Measurements from ENCODE around the gene MT4.

DNA sequence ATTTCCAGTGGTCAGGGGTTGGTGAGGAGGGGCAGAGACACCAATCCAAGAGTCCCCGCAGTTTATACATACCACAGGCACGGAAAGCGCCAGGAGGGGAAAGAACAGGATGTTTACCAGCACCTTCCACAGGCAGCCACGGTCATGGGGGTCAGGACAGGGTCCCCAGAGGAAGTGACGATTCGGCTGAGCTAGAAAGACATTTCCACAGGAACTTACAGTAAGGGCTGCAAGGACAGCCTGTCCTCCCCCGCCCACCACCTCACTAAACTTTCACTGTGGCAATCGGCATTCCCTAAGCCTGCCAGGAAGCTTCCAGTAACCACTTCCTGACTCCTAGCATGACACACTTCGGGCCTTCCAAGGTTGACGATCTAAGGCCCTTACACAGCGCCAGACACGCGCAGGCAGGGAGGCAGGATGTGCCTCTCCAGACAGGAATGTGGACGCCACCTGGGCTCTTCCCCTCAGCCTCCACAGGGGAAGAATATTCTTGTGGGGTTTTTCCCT lies 42.3 kb downstream of the MT4 start:
- TF ChIP-seq, protein P1, sequence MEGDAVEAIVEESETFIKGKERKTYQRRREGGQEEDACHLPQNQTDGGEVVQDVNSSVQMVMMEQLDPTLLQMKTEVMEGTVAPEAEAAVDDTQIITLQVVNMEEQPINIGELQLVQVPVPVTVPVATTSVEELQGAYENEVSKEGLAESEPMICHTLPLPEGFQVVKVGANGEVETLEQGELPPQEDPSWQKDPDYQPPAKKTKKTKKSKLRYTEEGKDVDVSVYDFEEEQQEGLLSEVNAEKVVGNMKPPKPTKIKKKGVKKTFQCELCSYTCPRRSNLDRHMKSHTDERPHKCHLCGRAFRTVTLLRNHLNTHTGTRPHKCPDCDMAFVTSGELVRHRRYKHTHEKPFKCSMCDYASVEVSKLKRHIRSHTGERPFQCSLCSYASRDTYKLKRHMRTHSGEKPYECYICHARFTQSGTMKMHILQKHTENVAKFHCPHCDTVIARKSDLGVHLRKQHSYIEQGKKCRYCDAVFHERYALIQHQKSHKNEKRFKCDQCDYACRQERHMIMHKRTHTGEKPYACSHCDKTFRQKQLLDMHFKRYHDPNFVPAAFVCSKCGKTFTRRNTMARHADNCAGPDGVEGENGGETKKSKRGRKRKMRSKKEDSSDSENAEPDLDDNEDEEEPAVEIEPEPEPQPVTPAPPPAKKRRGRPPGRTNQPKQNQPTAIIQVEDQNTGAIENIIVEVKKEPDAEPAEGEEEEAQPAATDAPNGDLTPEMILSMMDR (IDR thresholded peaks at IDR 0.05), result no peak
- no peak for TF ChIP-seq POLR2A (IDR thresholded peaks at IDR 0.05)

Measured in body of pancreas (tissue), 4 donors.